Nephron (organoid): ENCODE data around the gene DZIP3.
"Not testable (repeated sequence)": the region's sequence is repeated elsewhere in the genome, so short reads cannot be mapped to it uniquely, and the experiment has no call there.

ENCODE experiments used
- H3K27ac Mint-ChIP-seq, 3 experiments: 2 replicates each; pipeline ENCODE4 v1.8.0; 2020; ENCODE audit warnings: mixed read lengths in 3 of 3, mild to moderate bottlenecking in 2 of 3, moderate library complexity in 1 of 3
- H3K27me3 Mint-ChIP-seq: 2 replicates; pipeline ENCODE4 v1.8.0; 2021; ENCODE audit warnings: low read depth, mild to moderate bottlenecking, moderate library complexity, mixed read lengths
- H3K36me3 Mint-ChIP-seq: 2 replicates; pipeline ENCODE4 v1.8.0; 2020; ENCODE audit warnings: low read depth, mixed read lengths
- H3K4me1 Mint-ChIP-seq: 2 replicates; pipeline ENCODE4 v1.8.0; 2020; ENCODE audit warnings: mixed read lengths
- H3K4me3 Mint-ChIP-seq, 3 experiments: 2 replicates each; pipeline ENCODE4 v1.8.0; 2020; ENCODE audit warnings: mild to moderate bottlenecking in 3 of 3, mixed read lengths in 3 of 3, moderate library complexity in 2 of 3
- H3K9me3 Mint-ChIP-seq: 2 replicates; pipeline ENCODE4 v1.8.0; 2020; ENCODE audit warnings: mixed read lengths
- CTCF ChIP-seq, 3 experiments: fragments of 200-600 bp; sonication (generic); IDR thresholded peaks; one replicate each; pipeline ENCODE4 v1.5.0; 2021; ENCODE audit warnings: antibody characterized with exemption in 3 of 3; ENCODE audit not compliant: unreplicated experiment in 3 of 3

DZIP3 gene

GRCh38 chr3:108669208-108669607 lies 79.7 kb downstream of the DZIP3 start:
- H3K27ac Mint-ChIP-seq: no peak overlapping the region
- no peak overlapping the region for H3K4me3 Mint-ChIP-seq
- no peaks in the 10 kb centered on the region for H3K4me1 Mint-ChIP-seq
- TF ChIP-seq CTCF (IDR thresholded peaks at IDR 0.05; ENCODE audit: unreplicated experiment in 3 of 3): no peak
- no peaks in the 10 kb centered on the region for H3K9me3 Mint-ChIP-seq
- no peaks in the 10 kb centered on the region for H3K27me3 Mint-ChIP-seq
- peaks cover 73% of the 10 kb centered on the region for H3K36me3 Mint-ChIP-seq

- no peaks in the 10 kb centered on the region for H3K9me3 Mint-ChIP-seq
- no peak for TF ChIP-seq CTCF (IDR thresholded peaks at IDR 0.05; ENCODE audit: unreplicated experiment in 3 of 3)
- H3K4me3 Mint-ChIP-seq: no peak overlapping the region
- peaks cover 66% of the 10 kb centered on the region for H3K36me3 Mint-ChIP-seq
- no peak overlapping the region for H3K27ac Mint-ChIP-seq
- H3K4me1 Mint-ChIP-seq: no peaks in the 10 kb centered on the region
- no peaks in the 10 kb centered on the region for H3K27me3 Mint-ChIP-seq
Measured at GRCh38 chr3:108672701-108673100, 83.2 kb downstream of the DZIP3 start.

- no peaks in the 10 kb centered on the region for H3K9me3 Mint-ChIP-seq
- H3K4me3 Mint-ChIP-seq: no peak overlapping the region
- no peak overlapping the region for H3K27ac Mint-ChIP-seq
- H3K27me3 Mint-ChIP-seq: no peaks in the 10 kb centered on the region
- peaks cover 66% of the 10 kb centered on the region for H3K36me3 Mint-ChIP-seq
- no peaks in the 10 kb centered on the region for H3K4me1 Mint-ChIP-seq
- no peak for TF ChIP-seq CTCF (IDR thresholded peaks at IDR 0.05; ENCODE audit: unreplicated experiment in 3 of 3)
Measured at GRCh38 chr3:108673988-108674661, 84.6 kb downstream of the DZIP3 start.

- Mint-ChIP-seq H3K36me3 (peaks cover 59% of the 10 kb centered on the region), H3K27ac (no peak overlapping the region), H3K4me3 (no peak overlapping the region), H3K27me3 (no peaks in the 10 kb centered on the region), H3K4me1 (no peaks in the 10 kb centered on the region), H3K9me3 (no peaks in the 10 kb centered on the region)
- no peak for TF ChIP-seq CTCF (IDR thresholded peaks at IDR 0.05; ENCODE audit: unreplicated experiment in 3 of 3)
Measured at GRCh38 chr3:108677811-108678210, 88.3 kb downstream of the DZIP3 start.

- H3K27ac Mint-ChIP-seq, H3K27me3 Mint-ChIP-seq, H3K4me1 Mint-ChIP-seq, H3K4me3 Mint-ChIP-seq: not testable (repeated sequence)
- H3K36me3 Mint-ChIP-seq: peaks cover 86% of the 10 kb centered on the region
- H3K9me3 Mint-ChIP-seq: peaks cover 11% of the 10 kb centered on the region
Measured at GRCh38 chr3:108692286-108692685, 102.8 kb downstream of the DZIP3 start.

- Mint-ChIP-seq H3K27me3 (no peaks in the 10 kb centered on the region), H3K27ac (no peak overlapping the region), H3K4me3 (no peak overlapping the region), H3K4me1 (no peaks in the 10 kb centered on the region), H3K36me3 (peaks cover 65% of the 10 kb centered on the region), H3K9me3 (peaks cover 41% of the 10 kb centered on the region)
- no peak for TF ChIP-seq CTCF (IDR thresholded peaks at IDR 0.05; ENCODE audit: unreplicated experiment in 3 of 3)
Measured at GRCh38 chr3:108698461-108698860, 108.9 kb downstream of the DZIP3 start.
